HG03354 (cell line): ENCODE measurements around the gene RABGAP1L.
"Not testable (repeated sequence)": the region's sequence is repeated elsewhere in the genome, so short reads cannot be mapped to it uniquely, and the experiment has no call there.

Source experiments
- ATAC-seq: cut with Tn5 transposase; IDR thresholded peaks from one replicate; pipeline ENCODE4 v1.9.1; 2021; ENCODE audit warnings: mild to moderate bottlenecking; ENCODE audit not compliant: unreplicated experiment, poor library complexity, severe bottlenecking

Gene RABGAP1L

DNA sequence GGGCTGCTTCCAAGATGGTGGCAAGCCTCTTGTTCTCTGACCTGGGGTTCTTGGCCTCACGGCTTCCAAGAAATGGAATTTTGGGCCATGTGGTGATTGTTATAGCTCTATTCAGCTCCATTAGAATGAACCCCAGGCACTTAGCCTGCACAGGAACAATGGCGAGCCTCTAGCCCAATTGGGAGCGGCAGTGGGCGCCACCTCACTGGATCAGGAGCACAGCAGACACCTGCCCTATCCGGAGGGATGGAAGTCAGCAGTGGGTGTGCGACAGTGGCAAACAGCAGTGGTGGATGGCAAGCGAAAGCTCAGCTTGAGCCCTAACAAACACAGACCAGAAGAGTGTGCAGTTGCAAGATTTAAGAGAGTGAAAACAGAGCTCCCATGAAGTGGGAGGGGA is 519.3 kb downstream of the RABGAP1L start:
- no peak for ATAC-seq

DNA sequence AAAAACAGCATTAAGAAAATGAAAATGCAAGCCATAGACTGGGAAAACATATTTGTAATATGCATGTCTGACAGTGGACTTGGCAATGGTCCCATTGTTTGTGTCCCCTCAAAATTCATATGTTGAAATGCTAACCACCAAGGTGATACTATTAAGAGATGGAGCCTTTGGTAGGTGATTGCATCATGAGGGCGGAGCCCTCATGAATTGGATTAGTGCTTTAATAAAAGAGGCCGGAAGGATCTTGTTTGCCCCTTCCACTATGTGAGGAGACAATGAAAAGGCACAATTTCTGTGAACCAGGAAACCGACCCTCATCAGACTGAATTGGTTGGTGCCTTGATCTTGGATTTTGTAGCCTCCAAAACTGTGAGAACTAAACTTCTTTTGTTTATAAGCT is 520.8 kb downstream of the RABGAP1L start:
- ATAC-seq = no peak

DNA sequence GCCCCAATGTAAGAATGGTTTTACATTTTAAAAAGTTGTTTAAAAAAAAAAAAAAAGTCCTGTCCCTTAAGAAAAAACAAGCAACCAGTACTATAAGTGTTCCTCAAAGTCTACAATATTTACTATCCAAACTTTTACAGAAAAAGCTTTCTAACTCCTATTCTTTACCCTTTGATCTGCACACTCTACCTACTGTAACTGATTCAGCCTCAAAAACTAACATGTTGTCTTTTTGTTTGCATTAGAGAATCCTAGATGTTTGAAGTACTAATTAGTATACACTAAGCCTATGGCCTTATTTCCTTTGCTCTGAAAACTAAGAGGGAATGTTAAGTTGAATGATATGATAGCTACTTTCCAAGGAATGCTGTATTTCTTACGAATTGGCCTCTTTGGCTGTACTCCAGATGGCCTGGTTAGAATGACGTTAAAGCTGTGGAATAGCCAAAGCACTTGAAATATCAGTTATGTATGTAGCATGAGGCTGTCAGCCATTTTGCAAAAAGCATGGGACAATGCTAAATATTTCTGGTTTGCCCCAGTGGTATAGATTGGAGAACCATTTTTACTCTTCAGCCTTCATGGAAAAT is 523.2 kb downstream of the RABGAP1L start:
- no peak for ATAC-seq

GRCh38 chr1:174686213-174686612 is 526.9 kb downstream of the RABGAP1L start:
- no peak for ATAC-seq

GRCh38 chr1:174689524-174689923 is 530.2 kb downstream of the RABGAP1L start:
- no peak for ATAC-seq

DNA sequence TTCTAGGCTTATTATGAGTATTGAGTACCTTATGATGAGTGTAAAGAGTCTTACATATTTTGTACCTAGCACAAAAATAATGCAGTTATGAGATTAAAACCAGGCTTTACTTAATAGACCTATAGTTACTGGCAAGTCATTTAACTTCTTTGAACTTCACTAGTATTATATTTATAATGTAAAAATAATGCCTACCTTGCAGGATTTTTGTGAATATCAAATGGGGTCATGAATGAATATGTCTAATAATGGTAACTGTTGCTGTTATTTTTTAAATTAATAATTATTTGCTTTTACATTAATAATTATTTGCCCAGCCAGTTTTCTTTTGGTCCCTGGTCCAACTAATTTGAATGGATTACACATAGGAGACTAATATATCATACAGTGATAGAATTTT is 530.9 kb downstream of the RABGAP1L start:
- no peak for ATAC-seq

DNA sequence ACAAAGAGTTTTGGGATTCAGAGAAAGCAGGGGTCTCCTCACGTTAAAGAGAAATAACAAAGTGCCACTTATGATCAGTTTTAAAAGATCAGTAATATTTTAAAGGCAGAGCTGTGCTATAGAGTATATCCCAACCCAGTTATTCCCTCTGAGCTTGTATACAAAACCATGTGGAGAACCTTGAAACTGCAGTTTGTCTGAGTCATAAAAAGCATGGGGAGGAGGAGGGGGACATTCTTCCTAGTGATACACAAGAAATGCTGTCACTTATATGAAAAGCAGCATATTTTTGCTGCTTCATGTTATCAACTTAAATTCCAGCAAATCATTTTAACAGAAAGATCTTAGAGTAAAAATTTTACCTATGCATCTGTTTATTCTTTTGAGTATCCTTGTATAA is 533.0 kb downstream of the RABGAP1L start:
- no peak for ATAC-seq

DNA sequence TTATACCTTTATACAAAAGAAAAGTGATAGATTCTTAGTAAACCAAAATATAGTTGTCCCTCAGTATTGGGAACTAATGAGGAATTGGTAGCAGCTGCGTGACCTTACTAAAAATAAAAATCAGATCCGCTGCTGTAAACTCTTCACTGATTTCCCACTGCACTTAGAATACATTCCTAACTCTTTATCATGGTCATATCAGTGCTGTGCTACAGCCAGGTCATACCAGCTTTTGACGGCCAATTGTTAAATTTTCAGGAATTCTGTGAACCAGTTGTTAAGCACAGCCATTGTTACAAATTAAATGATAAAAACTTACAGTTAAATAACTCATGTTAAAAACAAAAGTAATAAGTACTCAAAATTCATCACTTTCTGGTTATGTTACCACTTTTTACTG is 533.8 kb downstream of the RABGAP1L start:
- no peak for ATAC-seq

GRCh38 chr1:174693539-174693938 is 534.2 kb downstream of the RABGAP1L start:
- ATAC-seq = not testable (repeated sequence)

DNA sequence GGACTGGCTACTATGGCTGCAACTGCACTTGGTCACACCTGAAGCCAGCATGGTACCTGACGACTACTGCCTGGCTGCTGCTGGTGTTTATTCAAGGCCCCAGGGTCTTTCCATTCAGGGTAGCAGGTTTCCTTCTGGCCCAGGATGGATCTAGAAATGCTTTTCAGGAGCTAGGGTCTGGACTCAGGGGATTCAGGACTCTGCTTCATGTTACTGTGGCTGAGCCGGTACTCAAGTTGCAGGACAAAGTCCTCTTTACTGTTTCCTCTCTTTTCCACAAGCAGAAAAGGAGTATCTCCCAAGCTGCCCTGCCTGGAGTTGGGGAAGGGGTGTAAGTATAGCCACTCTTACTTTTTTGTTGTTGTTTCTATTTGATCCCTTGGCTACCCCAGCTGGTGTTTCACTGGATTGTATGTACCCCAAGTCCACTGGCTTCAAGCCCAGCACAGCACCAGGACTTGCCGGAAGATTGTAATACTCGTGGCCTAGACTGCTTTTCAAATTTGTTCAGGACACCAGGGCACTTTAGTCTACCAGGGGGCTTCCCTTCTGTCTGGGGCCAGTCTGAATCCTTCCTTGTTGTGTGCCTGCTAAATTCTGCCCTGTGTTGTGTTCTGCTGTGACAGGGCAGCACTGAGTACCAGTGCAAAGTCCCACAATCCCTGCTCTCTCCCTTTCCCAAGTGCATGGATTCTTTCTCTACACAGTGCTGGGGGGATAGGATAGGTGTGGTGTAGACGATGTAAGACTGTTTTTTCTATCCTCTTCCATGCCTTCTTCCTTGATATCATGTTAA is 536.9 kb downstream of the RABGAP1L start:
- no peak for ATAC-seq

DNA sequence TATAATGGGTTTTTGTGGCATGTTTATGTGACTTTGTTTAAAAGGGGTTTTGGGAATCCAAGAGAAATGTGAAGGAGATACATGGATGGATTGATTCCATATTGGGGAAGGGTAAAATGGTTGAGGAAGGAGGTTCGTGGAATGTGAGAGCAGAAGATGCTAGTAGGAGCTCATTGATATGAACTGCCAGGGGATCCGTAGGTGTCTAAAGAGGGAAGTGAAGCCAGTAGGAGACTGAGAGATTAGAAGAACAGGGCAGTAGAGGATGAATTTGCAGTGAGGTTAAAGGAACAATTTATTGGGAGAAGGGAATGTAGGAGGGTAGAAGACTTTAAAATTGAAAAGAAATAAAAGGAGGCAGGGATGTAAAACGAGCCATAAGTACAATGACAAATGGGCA is 541.0 kb downstream of the RABGAP1L start:
- no peak for ATAC-seq

GRCh38 chr1:174700775-174701174 is 541.5 kb downstream of the RABGAP1L start:
- no peak for ATAC-seq

- no peak for ATAC-seq
Measured at GRCh38 chr1:174701565-174701964, 542.2 kb downstream of the RABGAP1L start.

DNA sequence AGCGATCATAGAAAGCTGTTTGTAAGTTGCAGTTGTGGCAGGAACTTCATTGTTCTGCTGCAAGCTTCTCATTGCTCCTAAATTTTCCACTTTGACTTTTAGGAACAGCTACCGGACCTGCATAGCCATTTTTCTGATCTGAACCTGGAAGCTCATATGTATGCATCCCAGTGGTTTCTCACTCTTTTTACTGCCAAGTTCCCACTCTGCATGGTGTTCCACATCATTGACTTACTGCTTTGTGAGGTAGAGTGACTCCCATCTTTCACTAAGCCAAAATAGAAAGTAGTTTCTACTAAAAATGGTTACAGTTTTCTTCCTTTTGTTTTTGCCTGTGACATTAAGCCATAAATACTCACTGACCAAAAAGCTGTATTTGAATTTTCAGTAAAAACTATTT is 542.7 kb downstream of the RABGAP1L start:
- ATAC-seq = no peak

GRCh38 chr1:174703309-174703708 is 544.0 kb downstream of the RABGAP1L start:
- no peak for ATAC-seq

DNA sequence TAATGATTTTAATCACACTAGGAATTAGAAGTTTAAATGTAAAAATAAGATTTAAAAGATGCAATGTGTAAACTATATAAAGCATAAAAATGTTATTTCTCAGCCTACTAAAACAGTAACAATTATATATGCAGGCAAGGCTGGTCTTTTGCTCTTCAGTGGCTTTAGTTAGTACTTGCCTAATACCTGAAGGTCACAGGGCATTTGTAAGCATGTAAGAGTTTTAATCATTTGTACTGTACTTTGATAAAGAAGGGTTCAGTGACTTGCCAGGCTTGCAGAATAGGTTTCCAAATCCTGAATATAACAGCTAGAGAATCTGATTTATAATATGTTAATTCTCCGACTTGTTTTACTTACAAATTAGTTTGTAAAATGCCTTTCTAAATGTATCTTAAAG is 545.0 kb downstream of the RABGAP1L start:
- no peak for ATAC-seq

DNA sequence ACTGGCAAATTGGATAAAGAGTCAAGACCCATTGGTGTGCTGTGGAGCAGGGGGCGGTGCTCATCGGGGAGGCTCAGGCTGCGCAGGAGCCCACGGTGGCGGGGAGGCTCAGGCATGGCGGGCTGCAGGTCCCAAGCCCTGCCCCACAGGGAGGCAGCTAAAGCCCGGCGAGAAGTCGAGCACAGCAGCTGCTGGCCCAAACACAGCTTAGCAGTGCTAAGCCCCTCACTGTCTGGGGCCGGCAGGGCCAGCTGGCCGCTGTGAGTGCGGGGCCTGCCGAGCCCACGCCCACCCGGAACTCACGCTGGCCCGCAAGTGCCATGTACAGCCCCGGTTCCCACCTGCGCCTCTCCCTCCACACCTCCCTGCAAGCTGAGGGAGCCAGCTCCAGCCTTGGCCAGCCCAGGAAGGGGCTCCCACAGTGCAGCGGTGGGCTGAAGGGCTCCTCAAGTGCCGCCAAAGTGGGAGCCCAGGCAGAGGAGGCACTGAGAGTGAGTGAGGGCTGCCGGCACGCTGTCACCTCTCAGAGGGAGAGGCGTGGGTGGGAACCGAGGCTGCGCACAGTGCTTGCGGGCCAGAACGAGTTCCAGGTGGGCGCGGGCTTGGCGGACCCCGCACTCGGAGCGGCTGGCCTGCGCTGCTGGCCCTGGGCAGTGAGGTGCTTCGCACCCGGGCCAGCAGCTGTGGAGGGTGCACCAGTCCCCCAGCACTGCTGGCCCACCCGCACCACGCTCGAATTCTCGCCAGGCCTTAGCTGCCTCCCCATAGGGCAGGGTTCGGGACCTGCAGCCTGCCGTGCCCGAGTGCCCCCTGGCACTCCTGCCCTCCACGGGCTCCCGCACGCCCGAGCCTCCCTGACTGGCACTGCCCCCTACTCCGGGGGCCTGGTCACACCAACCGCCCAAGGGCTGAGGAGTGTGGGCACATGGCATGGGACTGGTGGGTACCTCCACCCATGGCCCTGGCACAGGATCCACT is 551.8 kb downstream of the RABGAP1L start:
- ATAC-seq = no peak

- not testable (repeated sequence) for ATAC-seq
Measured at GRCh38 chr1:174711848-174712247, 552.5 kb downstream of the RABGAP1L start.

DNA sequence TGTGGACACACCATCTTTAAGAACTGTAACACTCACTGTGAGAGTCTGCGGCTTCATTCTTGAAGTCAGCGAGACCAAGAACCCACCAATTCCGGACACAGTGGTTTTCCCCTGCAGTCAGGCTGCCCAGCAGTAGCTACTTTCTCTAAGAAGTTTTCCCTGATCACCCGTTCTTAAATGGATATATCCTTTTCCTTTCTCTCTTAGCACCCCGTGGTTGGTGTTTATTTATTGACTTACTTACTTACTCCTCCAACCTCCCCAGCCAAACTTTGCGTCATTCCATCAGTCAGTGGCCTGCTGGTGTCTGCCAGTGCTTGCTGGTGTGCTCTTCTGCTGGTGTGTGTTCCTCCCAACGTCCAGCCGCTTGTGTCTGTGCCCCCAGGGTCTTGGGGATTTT is 553.2 kb downstream of the RABGAP1L start:
- ATAC-seq = no peak

DNA sequence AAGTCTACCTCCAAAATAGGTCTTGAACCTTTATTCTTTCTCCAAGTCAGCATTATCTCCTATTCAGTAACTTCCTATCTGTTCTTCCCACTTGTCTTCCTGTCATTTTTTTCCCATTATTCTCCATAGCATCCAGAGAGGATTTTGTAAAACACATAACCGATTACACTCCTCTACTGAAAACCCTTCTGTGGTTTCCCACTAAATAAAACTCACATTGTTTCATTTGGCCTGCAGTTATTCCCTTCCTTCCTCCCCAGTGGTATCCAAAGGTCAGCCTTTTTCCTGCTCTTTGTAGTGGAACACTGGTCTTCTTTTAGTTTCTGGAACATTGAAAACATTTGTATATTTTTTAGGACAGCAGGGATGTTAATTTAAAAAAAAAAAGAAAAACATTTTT is 554.5 kb downstream of the RABGAP1L start:
- no peak for ATAC-seq
